ENCODE data around the gene LBX1. TPM values are rescaled to one million over a fixed set of nuclear protein-coding genes. Genes with fewer than 3 reads are reported as not detected.

Gene LBX1
- total RNA-seq, 1 experiment from 2014 or later = not detected

DNA sequence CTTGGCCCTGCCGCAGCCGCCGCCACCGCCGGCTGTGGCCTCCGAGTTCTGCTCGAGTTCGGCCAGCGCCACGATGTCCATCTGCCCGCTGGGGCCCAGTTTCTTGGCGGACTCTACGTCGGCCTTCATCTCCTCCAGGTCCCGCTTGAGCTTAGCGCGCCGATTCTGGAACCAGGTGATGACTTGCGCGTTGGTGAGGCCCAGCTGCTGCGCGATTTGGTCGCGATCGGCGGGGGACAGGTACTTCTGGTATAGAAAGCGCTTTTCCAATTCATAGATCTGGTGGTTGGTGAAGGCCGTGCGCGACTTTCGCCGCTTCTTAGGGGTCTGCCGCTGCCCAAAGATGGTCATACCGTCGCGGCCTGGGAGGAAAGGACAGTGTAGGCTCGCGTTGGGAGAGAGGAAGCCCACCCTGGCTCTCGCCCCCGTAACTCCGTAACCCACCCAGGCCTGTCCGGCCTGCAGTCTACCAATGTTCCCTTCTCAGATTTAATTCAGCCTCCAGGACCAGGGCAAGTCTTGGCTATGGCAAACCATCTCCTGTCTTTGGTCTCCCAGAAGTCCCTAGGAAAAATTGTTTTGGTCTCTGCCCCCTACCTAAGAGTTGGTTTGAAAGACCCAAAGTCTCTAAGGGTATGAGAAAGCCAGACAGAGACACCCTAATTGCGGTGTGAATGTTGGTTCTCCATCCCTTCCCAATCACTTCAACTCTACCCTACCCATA is 1.7 kb downstream of the LBX1 start:
- Histone ChIP-seq H3K79me2 (ENCODE audit: insufficient read depth, low read length) (no peaks in the 10 kb centered on the region), H3K4me1 (ENCODE audit: control insufficient read depth in 1 of 2, insufficient read depth in 2 of 2, low read length in 2 of 2) (no peaks in the 10 kb centered on the region), H3K9ac (ENCODE audit: low read length) (no peak overlapping the region), H3K27ac (ENCODE audit: low read depth, low read length) (no peak overlapping the region), H3K27me3 (ENCODE audit: insufficient read depth, low read length) (no peaks in the 10 kb centered on the region), H2AFZ (ENCODE audit: low read depth, low read length, poor library complexity, severe bottlenecking) (no peak overlapping the region), H3K36me3 (ENCODE audit: control insufficient read depth in 1 of 2, insufficient read depth in 2 of 2, low read length in 2 of 2) (no peaks in the 10 kb centered on the region), H3K9me2 (ENCODE audit: insufficient read depth) (no peaks in the 10 kb centered on the region), H4K20me1 (ENCODE audit: insufficient read depth) (no peaks in the 10 kb centered on the region), H3K4me3 (replicated peaks in 1 of 2; ENCODE audit: low read depth in 1 of 2, low read length in 2 of 2) (no peak overlapping the region), H3K4me2 (ENCODE audit: low read length) (no peak overlapping the region), H3K9me3 (ENCODE audit: control insufficient read depth in 1 of 2, insufficient read depth in 1 of 2, low read depth in 1 of 2, low read length in 2 of 2) (no peaks in the 10 kb centered on the region)
- CTCF ChIA-PET = no interaction called here
- POLR2A ChIA-PET = no interaction called here
- intact Hi-C loops (cut with micrococcal nuclease) = no loop called here
- BruUV-seq (replicated peaks) = no TSS peak
- DNase-seq (ENCODE audit: low read depth, low spot score) (no peak), ATAC-seq (no peak)
- TF ChIP-seq CEBPB (IDR thresholded peaks at IDR 0.05; ENCODE audit: low read depth) (no peak), POLR2A (IDR thresholded peaks at IDR 0.05; ENCODE audit: borderline replicate concordance, extremely low read depth, insufficient read depth, insufficient read length) (no peak), SP1 (IDR thresholded peaks at IDR 0.05; ENCODE audit: low read depth) (no peak), POLR2AphosphoS5 (IDR thresholded peaks at IDR 0.05; ENCODE audit: low read depth, low read length) (no peak), SIN3A (IDR thresholded peaks at IDR 0.05; ENCODE audit: low read depth) (no peak), EZH2 (IDR thresholded peaks at IDR 0.05) (no peak)
- TF ChIP-seq, protein P1, sequence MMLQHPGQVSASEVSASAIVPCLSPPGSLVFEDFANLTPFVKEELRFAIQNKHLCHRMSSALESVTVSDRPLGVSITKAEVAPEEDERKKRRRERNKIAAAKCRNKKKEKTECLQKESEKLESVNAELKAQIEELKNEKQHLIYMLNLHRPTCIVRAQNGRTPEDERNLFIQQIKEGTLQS (IDR thresholded peaks at IDR 0.05) = no peak
- TF ChIP-seq, protein P2, sequence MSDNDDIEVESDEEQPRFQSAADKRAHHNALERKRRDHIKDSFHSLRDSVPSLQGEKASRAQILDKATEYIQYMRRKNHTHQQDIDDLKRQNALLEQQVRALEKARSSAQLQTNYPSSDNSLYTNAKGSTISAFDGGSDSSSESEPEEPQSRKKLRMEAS (IDR thresholded peaks at IDR 0.05) = no peak
- RAD21 ChIA-PET (ENCODE audit: low non-redundant PET in 1 of 2, low total read pairs in 2 of 2, uncharacterized antibody in 2 of 2, unreplicated experiment in 2 of 2) = no interaction called here

DNA sequence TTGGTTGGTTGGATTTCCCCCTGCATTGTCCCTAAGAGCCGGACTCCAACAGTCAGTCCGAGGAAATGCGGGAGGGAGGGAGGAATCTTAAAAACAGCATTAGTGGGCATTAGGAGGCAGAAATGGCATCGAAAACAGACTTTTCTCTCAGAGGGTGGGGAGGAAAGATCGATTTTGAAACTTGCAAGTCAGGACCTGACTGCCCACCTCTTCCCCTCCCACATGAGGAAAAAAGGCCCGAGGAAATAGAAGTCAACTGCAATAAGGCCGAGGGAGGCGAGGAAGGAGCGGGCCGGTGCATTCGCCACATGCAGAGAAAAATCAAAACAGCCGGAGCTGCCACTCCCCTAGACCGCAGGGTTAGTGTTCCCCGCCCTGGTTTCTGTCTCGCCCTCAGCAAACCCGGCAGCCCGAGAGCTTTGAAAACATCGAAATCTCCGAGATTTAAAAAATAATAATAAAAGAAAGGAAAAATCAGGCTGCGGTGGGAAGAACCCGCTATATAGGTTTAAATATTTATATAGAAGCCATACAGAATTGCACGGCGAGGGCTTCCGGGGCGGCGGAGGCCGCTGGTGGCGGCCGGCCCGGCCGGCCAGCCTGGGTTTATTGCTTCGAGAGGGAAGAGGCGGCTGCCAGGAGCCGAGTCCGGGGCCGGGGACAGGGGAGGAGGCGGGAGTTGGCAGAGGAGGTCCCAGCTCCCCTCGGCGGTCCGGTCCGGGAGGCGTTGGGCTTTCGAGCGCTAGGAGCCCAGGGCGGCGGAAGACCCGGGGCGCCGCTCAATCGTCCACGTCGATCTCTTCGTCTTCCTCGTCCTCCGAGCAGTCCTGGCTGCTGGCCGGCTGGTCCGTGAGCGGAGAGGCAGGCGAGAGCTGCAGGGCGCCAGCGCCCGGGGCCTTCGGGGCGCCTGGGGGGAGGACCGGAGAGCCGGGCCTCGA is 2.5 kb downstream of the LBX1 start:
- Histone ChIP-seq H3K36me3 (ENCODE audit: control insufficient read depth in 1 of 2, insufficient read depth in 2 of 2, low read length in 2 of 2) (no peaks in the 10 kb centered on the region), H3K9me2 (ENCODE audit: insufficient read depth) (no peaks in the 10 kb centered on the region), H3K79me2 (ENCODE audit: insufficient read depth, low read length) (no peaks in the 10 kb centered on the region), H3K9me3 (ENCODE audit: control insufficient read depth in 1 of 2, insufficient read depth in 1 of 2, low read depth in 1 of 2, low read length in 2 of 2) (no peaks in the 10 kb centered on the region), H2AFZ (ENCODE audit: low read depth, low read length, poor library complexity, severe bottlenecking) (no peak overlapping the region), H3K9ac (ENCODE audit: low read length) (no peak overlapping the region), H3K4me1 (ENCODE audit: control insufficient read depth in 1 of 2, insufficient read depth in 2 of 2, low read length in 2 of 2) (peaks cover 0 to 5% of the 10 kb centered on the region in 2 experiments; a peak in 1 of 4 replicates), H3K27me3 (ENCODE audit: insufficient read depth, low read length) (no peaks in the 10 kb centered on the region), H3K4me2 (ENCODE audit: low read length) (no peak overlapping the region), H4K20me1 (ENCODE audit: insufficient read depth) (no peaks in the 10 kb centered on the region), H3K4me3 (replicated peaks in 1 of 2; ENCODE audit: low read depth in 1 of 2, low read length in 2 of 2) (no peak overlapping the region), H3K27ac (ENCODE audit: low read depth, low read length) (no peak overlapping the region)
- DNase-seq (ENCODE audit: low read depth, low spot score) (no peak), ATAC-seq (no peak)
- BruUV-seq (replicated peaks) = no TSS peak
- CTCF ChIA-PET = no interaction called here
- POLR2A ChIA-PET = no interaction called here
- RAD21 ChIA-PET (ENCODE audit: low non-redundant PET in 1 of 2, low total read pairs in 2 of 2, uncharacterized antibody in 2 of 2, unreplicated experiment in 2 of 2) = no interaction called here
- intact Hi-C loops (cut with micrococcal nuclease) = no loop called here
- no peak for TF ChIP-seq JUND (IDR thresholded peaks at IDR 0.05)
- no peak for TF ChIP-seq EZH2 (IDR thresholded peaks at IDR 0.05)
- no peak for TF ChIP-seq ZNF274 (IDR thresholded peaks at IDR 0.05; ENCODE audit: low read depth, low read length)
- no peak for TF ChIP-seq CEBPB (IDR thresholded peaks at IDR 0.05; ENCODE audit: low read depth)
- TF ChIP-seq, protein P1 (IDR thresholded peaks at IDR 0.05) = no peak
- no peak for TF ChIP-seq CBX3 (IDR thresholded peaks at IDR 0.05; ENCODE audit: low read depth)
- TF ChIP-seq EZH2phosphoT487 (IDR thresholded peaks at IDR 0.05; ENCODE audit: borderline replicate concordance) = no peak
- no peak for TF ChIP-seq TCF7L2 (IDR thresholded peaks at IDR 0.05; ENCODE audit: borderline replicate concordance, extremely low read depth, insufficient read depth, insufficient read length)
- no peak for TF ChIP-seq YY1 (IDR thresholded peaks at IDR 0.05; ENCODE audit: extremely low read depth, insufficient replicate concordance, low read depth, low read length)
- TF ChIP-seq POLR2AphosphoS5 (IDR thresholded peaks at IDR 0.05; ENCODE audit: low read depth, low read length) = no peak
- no peak for TF ChIP-seq FOSL1 (IDR thresholded peaks at IDR 0.05; ENCODE audit: low read depth)
